Suppressor macrophage (primary cell): ENCODE results near the gene TFF3.

ENCODE experiments used
- DNase-seq, 4 experiments: peaks; one replicate each; pipeline ENCODE4 v3.0.0-alpha.2; 2020 to 2022
- total RNA-seq, 17 experiments: gene quantifications; one replicate each; lab custom pipeline; 2026; ENCODE audit warnings: mixed read lengths in 6 of 17, inconsistent platforms in 3 of 17; lab: John Stamatoyannopoulos, UW

Gene TFF3, protein sequence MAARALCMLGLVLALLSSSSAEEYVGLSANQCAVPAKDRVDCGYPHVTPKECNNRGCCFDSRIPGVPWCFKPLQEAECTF
- 0 to 0.22 (median 0) reads per million in 17 experiments for total RNA-seq

DNA sequence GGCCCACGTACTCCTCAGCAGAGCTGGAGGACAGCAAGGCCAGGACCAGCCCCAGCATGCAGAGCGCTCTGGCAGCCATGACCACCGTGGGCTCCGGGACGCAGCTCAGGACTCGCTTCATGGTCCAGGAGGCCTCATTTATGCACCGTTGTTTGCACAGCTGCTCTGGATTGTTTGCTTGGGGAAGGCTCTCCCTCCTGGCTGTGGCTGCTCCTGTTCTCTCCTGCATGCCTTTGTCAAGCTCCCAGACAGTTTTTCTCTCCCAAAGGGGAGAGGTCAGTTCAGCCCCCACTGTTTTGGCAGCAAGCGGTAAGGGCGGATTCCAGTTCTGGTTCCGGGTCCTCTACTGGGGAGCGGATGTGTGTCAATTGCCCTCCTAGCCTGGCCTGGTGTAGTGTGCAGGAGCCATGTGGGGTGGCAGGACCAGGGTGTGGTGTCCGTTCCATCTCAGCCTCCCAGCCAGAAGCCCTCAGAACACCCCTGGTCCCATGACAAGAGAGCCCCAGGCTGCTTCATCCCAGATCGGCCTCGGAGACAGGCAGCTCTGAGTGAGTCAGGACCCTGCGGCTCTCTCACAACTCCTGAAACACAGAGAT is at the start of gene TFF3:
Gene TFF3, minus strand, starts transcription at position 114 of the 596 bp plus-strand sequence. Its CDS starts 35 bp downstream, at position 79.
- no peak for DNase-seq

DNA sequence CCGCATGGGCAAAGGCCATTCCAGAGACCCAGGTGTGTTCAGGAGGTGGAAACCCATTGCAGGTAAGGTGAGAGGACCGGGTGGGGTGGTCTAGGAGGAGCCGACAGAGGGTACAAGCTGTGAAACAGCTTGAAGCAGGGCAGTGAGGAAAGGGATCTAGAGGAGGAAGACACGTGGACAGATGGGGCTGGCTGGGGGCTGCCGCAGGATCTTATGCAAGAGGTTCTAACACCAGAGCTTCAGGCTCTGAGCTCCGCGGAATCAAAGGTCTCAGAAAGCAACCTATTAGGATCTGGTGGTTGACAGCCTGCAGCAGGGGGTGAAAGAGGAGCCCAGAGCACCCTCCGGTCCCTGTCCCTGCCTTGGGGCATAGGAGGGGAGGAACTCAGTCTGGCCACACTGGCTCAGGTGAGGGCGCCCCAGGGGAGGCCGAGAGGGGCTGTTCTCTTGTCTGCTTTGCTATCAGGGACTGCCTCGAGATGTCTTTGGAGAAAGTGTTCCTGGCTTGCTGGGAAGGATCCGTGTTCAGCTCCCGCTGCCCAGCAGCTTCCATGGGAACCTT is 49.2 kb upstream of the TFF3 start:
- DNase-seq = peak in 2 of 4 experiments; percentile 10 to 20

DNA sequence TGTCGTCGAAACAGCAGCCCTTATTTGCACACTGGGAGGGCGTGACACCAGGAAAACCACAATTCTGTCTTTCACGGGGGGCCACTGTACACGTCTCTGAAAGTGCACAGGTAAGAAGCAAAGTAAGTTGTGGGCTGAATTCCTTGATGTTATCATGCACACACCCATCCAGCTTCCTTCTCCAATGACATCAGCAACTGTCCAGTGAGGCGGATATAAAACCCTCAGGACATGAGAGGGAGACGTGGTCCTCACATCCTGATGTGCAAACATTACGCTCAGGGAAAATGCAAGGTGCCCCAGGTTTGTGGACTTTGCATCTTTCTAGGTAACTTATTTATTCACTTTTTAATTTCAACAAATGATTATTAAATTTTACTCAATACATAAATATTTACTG is 48.1 kb upstream of the TFF3 start:
- no peak for DNase-seq

DNA sequence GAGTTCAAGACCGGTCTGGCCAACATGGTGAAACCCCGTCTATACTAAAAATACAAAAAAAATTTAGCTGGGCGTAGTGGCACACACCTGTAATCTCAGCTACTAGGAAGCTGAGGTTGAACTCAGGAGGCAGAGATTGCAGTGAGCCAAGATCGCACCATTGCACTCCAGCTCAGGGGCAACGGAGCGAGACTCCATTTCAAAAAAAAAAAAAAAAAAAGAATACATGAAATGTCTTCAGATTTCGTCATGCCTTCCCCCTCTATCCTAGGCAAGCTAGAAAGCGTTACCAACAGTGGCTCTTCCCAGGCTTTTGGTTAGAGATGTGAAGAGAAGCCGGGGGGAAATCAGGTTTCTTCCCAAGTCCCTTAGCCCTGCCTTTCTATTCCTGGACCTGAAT is 47.5 kb upstream of the TFF3 start:
- no peak for DNase-seq

DNA sequence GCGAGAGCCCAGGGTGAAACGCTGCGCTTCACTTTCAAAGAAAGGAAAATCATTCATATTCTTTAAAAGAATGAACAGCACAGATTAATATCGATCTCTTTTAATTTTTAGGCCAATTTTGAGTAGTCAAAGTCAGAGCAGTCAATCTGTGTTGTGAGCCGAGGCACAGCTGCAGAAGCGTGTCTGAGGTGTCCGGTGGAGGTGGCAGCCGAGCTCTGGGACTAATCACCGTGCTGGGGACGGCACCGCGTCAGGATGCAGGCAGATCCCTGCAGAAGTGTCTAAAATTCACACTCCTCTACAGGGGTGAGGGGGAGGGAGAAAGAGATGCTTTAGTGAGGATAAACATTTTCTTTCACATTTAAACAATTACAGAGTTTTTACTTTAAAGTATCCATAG is 47.0 kb upstream of the TFF3 start:
- DNase-seq = no peak

DNA sequence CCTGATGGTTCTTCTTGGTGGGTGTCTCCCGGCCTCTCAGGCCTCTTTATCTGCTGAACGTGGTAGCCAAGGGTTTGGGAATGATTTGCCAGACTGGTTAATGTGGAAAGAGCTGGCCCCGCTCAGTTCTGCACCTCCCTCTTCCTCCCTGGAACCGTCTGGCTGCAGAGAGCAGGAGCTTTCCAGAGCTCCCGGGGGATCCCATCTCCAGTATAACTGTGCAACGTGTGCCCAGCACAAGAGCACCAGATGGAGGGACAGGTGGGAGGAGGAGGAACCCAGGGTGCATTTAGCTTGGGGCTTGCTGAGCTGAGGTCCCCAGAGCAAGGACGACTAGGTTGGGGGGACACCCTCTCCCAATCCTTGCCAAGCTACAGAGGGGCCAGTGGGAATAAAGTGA is 46.1 kb upstream of the TFF3 start:
- no peak for DNase-seq

DNA sequence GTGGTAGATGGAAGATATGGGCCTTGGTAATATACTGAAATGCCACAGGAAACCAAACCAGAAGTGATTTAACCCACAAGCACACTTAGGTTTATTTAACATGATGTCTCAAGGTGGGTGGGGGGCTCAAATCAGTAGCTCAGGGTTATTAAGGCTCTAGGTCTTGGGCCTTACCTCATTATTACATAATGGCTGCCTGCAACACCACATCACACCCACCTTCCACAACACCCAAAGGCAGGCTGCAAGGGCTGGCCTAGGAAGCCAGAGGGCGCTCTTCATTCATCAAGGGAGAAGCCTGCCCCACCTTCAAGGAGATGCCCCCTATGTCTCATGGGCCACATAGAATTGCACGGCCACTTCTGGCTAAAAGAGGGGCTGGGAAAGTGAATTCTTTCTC is 45.1 kb upstream of the TFF3 start:
- peak in 1 of 4 experiments; percentile 9 for DNase-seq

DNA sequence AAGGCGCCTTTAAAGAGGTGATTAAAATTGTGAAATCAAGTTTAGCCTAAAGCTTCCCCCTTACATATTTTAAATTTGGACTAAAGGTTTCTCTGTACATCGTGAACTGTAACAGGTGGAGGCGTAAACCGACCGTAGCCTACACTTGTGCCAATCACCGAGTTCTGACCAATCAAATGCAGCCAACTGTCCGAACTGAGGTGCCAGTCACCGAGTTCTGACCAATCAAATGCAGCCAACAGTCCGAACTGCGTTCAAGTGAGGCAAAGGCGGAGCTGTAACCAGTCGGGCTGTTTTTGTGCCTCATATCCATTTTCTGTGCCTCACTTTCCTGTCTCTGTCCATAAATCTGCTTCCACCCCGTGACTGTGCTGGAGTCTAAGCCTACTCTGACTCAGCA is 43.7 kb upstream of the TFF3 start:
- DNase-seq = no peak

DNA sequence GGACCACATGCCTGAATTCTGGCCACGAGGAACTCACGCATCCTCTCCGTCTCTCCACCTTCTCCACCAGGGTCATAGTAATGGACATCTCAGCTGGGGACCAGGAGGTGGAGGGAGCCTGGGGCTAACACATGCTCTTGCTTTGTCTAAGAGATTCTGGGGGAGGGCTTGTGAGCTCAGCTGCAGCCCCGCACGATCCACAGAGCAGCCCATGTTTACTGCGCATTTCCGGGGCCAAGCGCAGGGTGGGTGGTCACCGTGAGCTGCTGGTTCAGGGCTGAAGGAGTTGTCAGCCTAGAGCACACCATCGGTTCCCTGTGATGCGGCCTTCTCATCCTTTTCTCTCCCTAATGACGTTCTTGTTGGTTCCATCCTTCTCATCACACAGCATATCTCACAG is 43.1 kb upstream of the TFF3 start:
- no peak for DNase-seq

DNA sequence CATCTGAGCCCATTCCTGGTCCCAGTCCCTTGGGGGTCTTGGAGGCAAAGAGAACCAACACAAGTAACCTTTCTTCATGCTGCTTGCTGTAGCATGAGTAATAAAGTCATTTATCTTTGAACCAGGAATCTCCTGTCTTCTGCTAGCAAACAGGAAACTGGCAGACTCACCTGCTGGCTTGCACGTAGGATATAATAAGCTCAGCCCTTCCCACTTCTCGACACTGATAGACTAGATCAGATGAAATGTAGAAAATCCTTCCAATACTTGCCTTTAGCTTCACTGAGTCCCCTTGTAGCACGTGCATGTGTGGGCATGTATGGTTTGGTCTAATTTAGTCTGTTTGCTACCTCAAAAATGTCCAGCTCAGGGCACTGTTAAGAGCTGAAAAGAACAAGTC is 42.1 kb upstream of the TFF3 start:
- no peak for DNase-seq

DNA sequence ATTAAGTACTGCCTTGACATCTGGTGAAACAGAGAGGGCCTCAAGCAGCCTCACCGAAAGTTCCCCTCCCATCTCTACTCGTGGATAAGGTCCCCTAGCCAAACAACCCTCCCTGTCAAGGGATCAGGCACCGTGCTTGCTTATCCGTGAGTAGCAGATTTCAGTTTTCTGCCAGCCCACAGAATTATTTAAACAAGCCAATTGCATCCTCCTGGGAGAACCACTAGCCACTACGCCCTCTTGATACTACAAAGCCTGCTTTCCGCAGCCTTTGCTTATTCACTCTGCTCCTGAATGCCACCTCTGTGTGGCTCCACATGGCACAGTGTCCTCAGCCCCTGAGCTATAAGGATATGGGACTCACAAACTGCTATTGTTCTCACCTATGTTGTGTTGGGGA is 41.4 kb upstream of the TFF3 start:
- no peak for DNase-seq

DNA sequence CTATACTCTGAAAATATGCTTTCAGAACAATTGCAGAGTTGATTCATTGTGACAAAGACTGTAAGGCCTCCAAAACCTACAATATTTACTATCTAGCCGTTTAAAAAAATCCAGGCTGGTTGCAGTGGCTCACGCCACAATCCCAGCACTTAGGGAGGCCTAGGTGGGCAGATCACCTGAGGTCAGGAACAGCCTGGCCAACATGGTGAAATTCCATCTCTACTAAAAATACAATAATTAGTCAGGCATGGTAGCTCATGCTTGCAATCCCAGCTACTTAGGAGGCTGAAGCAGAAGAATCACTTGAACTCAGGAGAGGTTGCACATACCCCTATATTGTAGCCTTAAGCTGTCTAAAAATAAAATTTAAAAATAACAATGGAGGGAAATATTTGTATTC is 40.8 kb upstream of the TFF3 start:
- no peak for DNase-seq

DNA sequence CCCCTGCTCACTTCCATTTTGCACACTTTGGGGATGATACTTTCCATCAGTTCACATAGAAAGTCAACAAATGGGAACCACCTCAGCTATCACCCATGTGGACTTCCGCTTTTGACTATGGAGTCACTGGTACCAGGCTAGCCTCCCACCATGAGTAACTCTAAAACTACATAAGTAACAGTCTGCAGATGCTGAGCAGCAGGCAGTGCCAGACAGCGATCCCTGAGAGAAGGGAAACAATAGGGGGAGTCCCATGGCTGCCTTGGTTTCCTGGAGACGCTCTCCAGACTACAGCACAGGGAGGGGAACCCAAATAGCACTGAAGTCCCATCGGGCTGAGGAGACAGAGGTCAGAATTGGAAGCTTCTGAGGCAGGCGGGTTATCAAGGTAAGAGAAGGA is 38.4 kb upstream of the TFF3 start:
- no peak for DNase-seq

DNA sequence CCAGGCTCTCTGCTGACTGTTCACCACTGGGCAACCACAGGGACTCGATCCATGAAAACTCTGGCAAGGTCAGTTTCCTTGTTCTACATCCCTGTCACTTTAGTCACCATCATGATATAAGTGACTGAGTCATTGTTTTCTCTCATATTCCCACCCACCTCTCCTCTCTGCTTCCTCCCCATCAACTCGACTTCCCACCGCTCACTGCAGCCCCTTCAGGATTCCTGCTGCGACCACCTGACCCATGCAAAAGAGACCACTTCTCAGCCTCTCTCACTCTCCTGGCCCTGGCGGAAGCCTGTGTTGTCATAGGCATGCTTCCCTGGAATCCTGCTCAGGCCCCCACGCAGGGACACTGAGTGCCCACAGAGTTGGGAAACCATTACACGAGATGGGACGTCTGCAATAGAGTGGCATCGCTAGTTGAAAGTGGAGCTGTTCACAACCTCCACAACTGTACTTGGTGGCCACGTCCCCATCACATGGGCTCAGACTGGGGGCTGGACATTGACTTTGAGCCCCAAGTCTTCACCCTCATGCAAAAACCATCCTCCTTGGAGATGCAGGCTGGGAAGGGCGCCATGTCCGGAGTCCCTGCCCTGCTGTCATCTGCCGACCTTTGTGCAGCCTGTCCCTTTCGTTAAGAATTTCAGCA is 37.4 kb upstream of the TFF3 start:
- no peak for DNase-seq

DNA sequence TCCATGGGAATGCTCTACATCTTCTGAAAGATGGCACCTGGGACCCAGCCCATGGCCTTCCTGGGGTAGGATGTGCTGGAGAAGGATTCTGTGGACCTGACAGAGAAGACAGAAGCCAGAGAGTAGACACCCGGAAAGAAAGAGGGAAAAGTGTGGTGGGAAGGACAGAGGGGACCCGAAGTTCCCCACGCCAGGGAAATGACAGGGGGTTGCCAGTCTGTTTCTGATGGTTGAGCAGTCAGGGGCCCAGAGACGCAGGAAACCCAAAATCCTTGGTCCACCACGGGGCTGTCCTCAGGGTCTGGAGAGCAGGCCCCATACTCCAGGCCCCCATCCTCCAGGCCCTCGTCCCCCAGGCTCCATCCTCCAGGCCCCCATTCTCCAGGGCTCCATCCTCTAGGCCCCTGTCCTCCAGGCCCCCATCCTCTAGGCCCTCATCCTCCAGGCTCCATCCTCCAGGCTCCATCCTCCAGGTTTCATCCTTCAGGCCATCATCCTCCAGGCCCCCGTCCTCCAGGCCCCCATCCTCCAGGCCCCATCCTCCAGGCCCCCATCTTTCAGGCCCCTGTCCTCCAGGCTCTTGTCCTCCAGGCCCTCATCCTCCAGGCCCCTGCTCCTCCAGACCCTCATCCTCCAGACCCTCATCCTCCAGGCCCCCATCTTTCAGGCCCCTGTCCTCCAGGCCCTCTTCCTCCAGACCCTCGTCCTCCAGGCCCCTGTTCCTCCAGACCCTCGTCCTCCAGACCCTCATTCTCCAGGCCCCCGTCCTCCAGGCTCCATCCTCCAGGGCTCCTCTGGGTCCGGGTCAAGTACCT is 36.6 kb upstream of the TFF3 start:
- DNase-seq = no peak

DNA sequence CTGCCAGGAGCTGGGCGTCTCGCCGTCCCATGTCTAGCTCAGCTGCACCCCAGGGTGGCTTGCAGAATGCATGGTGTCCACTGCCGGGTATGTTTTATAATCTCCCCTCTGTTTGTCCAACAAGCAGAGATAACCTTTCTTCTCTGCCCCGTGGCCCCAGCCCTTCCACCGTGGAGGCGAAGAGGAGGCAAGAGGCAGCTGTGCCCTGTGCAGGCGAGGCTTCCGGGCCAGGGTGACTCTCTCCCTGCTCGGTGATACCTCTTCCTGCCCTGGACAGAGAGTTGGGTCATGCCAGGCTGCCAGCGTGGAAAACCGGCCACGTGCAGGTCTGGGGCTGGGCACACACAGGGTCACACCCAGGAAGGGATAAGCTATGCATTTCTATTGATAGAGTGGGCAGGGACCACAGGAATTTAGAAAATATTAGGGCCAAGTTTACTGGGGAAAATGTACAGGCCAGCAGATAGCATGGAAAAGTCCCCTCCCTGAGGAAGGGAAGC is 35.8 kb upstream of the TFF3 start, which contains the start of gene TFF2:
Gene TFF2, minus strand, starts transcription at position 68 of the 500 bp plus-strand sequence. Its CDS starts 37 bp downstream, at position 31.
- no peak for DNase-seq

DNA sequence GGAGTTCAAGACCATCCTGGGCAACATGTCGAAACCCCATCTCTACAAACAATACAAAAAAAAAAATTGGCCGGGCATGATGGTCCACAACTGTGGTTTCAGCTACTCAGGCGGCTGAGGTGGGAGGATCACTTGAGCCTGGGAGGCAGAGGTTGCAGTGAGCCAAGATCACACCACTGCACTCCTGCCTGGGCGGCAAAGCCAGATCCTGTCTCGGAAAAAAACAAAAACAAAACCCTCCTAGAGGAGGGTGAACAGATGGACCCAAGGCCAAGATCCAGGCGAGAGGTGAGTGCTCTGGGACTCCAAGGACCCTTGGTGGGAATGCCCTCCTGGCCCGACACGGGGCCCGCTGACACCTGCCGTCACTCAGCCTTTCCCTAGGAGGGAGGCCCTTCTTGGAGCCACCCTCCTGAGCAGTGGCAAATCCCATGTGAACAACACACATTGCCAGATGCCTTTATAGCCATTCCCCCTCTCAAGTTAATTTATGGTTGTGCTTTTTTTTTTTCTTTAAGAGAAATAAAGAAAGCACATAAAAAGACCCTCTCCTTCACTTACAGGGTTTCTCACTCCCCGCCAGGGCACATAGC is 35.2 kb upstream of the TFF3 start:
- no peak for DNase-seq

DNA sequence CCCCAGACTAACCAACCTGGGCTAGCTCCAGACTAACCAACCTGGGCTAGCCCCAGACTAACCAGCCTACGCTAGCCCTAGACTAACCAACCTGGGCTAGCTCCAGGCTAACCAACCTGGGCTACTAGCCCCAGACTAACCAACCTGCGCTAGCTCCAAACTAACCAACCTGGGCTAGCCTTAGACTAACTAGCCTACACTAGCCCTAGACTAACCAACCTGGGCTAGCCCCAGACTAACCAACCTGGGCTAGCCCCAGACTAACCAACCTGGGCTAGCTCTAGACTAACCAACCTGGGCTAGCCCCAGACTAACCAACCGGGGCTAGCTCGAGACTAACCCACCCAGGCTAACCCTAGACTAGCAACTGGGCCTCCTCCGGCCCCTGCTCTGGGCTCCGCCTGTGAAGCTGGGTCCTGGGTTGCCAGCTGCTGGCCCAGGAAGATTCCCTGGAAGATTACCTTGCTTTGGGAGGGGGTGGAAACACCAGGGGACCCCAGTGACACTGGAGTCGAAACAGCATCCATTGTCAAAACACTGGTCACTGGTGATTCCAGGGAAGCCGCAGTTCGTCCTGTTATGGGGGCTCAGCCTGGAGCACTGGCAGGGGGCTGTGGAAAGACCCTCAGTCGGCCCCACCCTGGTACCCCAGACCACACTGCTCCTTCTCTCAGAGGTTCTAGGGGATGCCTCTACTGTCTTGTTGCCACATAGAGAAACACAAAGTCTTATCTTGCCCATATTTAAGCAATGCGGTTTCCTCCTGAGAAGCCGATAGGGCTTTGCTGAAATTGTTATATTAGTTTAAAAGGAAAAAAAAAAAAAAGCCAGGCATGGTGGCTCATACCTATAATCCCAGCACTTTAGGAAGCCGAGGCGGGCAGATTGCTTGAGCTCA is 34.5 kb upstream of the TFF3 start:
- no peak for DNase-seq

DNA sequence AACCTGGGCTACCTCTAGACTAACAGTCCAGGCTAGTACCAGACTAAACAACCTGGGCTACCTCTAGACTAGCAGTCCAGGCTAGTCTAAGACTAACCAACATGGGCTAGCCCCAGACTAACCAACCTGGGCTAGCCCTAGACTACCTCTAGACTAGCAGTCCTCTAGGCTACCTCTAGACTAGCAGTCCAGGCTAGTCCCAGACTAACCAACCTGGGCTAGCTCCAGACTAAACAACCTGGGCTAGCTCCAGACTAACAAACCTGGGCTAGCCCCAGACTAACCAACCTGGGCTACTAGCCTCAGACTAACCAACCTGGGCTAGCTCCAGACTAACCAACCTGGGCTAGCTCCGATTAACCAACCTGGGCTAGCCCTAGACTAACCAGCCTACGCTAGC is 33.6 kb upstream of the TFF3 start:
- DNase-seq = no peak

DNA sequence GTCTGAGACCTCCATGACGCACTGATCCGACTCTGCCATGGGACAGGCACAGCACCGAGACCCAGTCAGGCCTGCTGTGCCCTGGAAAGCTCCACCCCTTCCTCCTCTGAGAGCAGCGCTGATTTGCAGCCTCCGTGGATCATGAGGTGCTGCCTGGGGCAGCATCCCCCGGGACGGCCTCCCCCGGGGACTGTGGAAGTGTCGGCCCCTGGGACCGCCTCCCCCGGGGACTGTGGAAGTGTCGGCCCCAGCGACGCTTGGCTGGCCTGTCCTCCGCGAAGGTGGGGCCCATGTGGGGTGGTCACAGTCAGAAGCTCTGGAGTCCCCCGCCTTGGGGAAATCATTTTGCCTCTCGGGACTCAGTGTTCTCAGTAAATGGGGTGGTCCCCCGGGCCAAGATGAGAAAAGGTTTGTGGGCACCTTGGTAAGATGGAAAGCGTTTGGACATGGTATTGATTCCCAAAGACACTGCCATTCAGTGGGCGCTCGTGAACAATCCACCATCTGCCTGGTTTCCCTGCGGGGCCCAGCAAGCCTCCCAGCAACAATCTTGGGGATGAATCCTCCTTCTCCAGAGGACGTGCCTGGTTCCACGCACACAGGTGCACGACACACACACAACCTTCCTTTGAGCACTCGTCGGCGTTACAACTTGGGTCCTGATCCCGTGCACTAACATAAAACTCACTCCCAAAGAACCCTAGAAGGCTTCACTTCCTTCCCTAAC is 32.6 kb upstream of the TFF3 start:
- DNase-seq = no peak
